ENCODE measurements around the gene HHIPL1. TPM values are rescaled to one million over a fixed set of nuclear protein-coding genes. Genes with fewer than 3 reads are reported as not detected.

The HHIPL1 gene
- total RNA-seq, 1 experiment from 2014 or later = 2.1 TPM

DNA sequence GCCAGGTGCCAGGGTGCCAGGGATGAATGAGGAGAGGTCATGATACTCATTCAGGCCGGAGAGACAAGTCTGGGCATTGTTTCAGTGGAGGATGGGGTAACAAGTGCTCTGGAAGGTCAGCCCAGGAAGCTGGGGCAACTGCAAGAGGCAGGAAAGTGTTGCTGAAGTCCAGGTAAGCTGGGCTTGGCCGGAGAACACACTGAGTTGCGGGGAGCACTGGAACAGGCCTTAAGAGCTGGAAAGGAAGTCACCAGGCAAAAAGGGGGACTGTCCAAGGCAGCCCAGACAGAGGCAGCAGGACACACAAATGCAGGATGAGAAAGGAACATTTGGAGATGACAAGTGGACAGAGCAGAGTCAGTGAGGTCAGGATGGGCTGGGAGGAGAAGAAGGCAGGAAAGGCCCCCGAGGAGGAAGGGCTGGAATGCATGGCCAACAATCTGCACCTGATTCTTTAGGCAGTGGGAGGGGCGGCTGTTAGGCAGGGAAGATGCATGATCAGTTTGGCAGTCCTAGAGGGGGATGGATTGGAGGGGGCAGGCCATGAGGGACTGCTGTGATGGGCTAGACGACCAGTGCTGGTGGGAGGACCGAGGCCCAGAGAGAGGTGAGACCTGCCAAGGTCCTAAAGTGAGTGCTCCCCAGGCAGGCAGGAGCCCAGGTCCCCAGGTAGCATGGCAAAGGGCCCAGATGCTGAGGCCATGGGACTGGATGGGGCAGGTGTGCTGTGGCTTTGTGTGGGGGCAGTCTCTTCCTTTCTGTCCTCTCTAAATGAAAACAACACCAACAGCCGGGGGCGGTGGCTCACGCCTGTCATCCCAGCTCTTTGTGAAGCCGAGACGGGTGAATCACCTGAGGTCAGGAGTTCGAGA, 17.2 kb upstream of the HHIPL1 start:
- Histone ChIP-seq H3K27ac (ENCODE audit: low read length) (no peak overlapping the region), H3K4me3 (ENCODE audit: low read depth in 2 of 2, low read length in 2 of 2) (no peak overlapping the region), H3K9me3 (ENCODE audit: control insufficient read depth, insufficient read depth, low read depth, low read length) (no peaks in the 10 kb centered on the region), H3K36me3 (ENCODE audit: control insufficient read depth, insufficient read depth, low read length) (no peaks in the 10 kb centered on the region), H3K27me3 (ENCODE audit: control insufficient read depth, insufficient read depth, low read length) (no peaks in the 10 kb centered on the region), H3K4me1 (ENCODE audit: control insufficient read depth, insufficient read depth, low read length) (peaks cover 5% of the 10 kb centered on the region)
- intact Hi-C loops (cut with micrococcal nuclease; ENCODE audit: unreplicated experiment) = loop anchor here (2.0 kb wide), 1 partner anchor 109 kb away; no protein-coding TSS in a partner anchor
- ATAC-seq (no peak), DNase-seq (ENCODE audit: low read depth, low spot score) (no peak)
- CTCF ChIA-PET = interaction anchor here (0.7 to 1.2 kb wide), 4 partner anchors 43 to 285 kb away, joined by 3 to 13 read pairs (median 4); no protein-coding TSS in a partner anchor
- POLR2A ChIA-PET = interaction anchor here (0.7 kb wide), 1 partner anchor 24 kb away, joined by 3 read pairs; the partner anchor contains the start of gene CCDC85C
- in situ Hi-C loops (cut with HindIII; ENCODE audit: low pct_unique_long_range_greater_than_20kb, low sequenced_read_pairs) = no loop called here
- TF ChIP-seq TCF7L2 (IDR thresholded peaks at IDR 0.05; ENCODE audit: low read depth, low read length) = no peak
- TF ChIP-seq, protein P1, sequence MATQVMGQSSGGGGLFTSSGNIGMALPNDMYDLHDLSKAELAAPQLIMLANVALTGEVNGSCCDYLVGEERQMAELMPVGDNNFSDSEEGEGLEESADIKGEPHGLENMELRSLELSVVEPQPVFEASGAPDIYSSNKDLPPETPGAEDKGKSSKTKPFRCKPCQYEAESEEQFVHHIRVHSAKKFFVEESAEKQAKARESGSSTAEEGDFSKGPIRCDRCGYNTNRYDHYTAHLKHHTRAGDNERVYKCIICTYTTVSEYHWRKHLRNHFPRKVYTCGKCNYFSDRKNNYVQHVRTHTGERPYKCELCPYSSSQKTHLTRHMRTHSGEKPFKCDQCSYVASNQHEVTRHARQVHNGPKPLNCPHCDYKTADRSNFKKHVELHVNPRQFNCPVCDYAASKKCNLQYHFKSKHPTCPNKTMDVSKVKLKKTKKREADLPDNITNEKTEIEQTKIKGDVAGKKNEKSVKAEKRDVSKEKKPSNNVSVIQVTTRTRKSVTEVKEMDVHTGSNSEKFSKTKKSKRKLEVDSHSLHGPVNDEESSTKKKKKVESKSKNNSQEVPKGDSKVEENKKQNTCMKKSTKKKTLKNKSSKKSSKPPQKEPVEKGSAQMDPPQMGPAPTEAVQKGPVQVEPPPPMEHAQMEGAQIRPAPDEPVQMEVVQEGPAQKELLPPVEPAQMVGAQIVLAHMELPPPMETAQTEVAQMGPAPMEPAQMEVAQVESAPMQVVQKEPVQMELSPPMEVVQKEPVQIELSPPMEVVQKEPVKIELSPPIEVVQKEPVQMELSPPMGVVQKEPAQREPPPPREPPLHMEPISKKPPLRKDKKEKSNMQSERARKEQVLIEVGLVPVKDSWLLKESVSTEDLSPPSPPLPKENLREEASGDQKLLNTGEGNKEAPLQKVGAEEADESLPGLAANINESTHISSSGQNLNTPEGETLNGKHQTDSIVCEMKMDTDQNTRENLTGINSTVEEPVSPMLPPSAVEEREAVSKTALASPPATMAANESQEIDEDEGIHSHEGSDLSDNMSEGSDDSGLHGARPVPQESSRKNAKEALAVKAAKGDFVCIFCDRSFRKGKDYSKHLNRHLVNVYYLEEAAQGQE (IDR thresholded peaks at IDR 0.05; ENCODE audit: insufficient read depth in 1 of 2, low read depth in 2 of 2, low read length in 1 of 2) = no peak
- TF ChIP-seq SIN3A (IDR thresholded peaks at IDR 0.05; ENCODE audit: borderline replicate concordance, insufficient read depth, low read depth, low read length) = no peak
- BruUV-seq (replicated peaks) = no TSS peak

DNA sequence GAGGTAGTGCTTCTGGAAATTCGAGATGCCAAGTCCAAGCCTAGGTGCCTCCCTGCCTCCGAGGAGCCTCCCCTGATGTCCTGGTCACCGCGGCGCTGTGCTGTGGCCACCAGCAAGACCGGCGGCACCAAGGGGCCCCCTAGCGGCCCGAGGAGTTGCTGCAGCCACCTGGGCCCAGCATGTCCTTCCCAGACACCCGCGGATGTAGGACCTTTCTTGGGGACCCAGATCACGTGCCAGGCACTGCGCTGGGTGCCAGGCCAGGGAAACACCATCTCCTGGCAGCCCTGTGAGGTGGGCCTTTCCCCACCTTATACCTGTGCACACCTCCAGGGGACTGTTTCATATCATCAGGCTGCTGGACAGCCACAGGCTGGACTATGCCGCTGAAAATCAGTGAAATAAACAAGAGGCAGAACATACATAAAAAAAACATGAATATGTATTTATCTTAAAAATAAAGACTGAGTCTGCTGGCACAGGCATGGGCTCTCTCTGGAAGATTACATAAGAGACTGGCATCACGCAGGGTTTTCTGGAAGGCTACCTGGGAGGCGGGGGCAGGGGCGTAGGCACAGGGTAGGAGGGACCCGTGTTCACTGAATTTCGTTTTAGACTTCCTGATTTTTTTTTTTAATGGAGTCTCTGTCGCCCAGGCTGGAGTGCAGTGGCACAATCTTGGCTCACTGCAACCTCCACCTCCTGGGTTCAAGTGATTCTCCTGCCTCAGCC, 15.9 kb upstream of the HHIPL1 start:
- CTCF ChIA-PET = interaction anchor here (1.0 to 1.2 kb wide), 2 partner anchors 110 to 113 kb away, joined by 3 read pairs; no protein-coding TSS in a partner anchor
- in situ Hi-C loops (cut with HindIII; ENCODE audit: low pct_unique_long_range_greater_than_20kb, low sequenced_read_pairs) = no loop called here
- H3K4me3 ChIP-seq (ENCODE audit: low read depth in 2 of 2, low read length in 2 of 2) = no peak overlapping the region

More for the DNA sequence above, 15.9 kb upstream of the HHIPL1 start:
- no peak for TF ChIP-seq SIN3A (IDR thresholded peaks at IDR 0.05; ENCODE audit: borderline replicate concordance, insufficient read depth, low read depth, low read length)
- TF ChIP-seq, protein P2, sequence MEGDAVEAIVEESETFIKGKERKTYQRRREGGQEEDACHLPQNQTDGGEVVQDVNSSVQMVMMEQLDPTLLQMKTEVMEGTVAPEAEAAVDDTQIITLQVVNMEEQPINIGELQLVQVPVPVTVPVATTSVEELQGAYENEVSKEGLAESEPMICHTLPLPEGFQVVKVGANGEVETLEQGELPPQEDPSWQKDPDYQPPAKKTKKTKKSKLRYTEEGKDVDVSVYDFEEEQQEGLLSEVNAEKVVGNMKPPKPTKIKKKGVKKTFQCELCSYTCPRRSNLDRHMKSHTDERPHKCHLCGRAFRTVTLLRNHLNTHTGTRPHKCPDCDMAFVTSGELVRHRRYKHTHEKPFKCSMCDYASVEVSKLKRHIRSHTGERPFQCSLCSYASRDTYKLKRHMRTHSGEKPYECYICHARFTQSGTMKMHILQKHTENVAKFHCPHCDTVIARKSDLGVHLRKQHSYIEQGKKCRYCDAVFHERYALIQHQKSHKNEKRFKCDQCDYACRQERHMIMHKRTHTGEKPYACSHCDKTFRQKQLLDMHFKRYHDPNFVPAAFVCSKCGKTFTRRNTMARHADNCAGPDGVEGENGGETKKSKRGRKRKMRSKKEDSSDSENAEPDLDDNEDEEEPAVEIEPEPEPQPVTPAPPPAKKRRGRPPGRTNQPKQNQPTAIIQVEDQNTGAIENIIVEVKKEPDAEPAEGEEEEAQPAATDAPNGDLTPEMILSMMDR (IDR thresholded peaks at IDR 0.05) = peak; percentile 96
- intact Hi-C loops (cut with micrococcal nuclease; ENCODE audit: unreplicated experiment) = loop anchor here (2.0 kb wide), 1 partner anchor 110 kb away; no protein-coding TSS in a partner anchor
- ATAC-seq = peak; percentile 95
- Histone ChIP-seq H3K27ac (ENCODE audit: low read length) (no peak overlapping the region; the same call in 1 of the 2 replicates), H3K9me3 (ENCODE audit: control insufficient read depth, insufficient read depth, low read depth, low read length) (no peaks in the 10 kb centered on the region), H3K4me1 (ENCODE audit: control insufficient read depth, insufficient read depth, low read length) (peaks cover 5% of the 10 kb centered on the region), H3K27me3 (ENCODE audit: control insufficient read depth, insufficient read depth, low read length) (no peaks in the 10 kb centered on the region), H3K36me3 (ENCODE audit: control insufficient read depth, insufficient read depth, low read length) (no peaks in the 10 kb centered on the region)
- POLR2A ChIA-PET = interaction anchor here (0.7 kb wide), 1 partner anchor 317 kb away, joined by 3 read pairs; no protein-coding TSS in a partner anchor
- no TSS peak for BruUV-seq (replicated peaks)
- peak; percentile 30 for DNase-seq (ENCODE audit: low read depth, low spot score)
